Cardiac fibroblast (primary cell): ENCODE measurements around the gene ZBTB40.

Experiments used
- DNase-seq, 2 donors: peaks; one replicate each; pipeline versions ENCODE4 v3.0.0 to v3.0.0-alpha.2; 2010; ENCODE audit warnings: low read depth in 2 of 2
- H3K4me3 ChIP-seq, 2 donors: replicated peaks in 1 of 2; 1 replicate in 1 of 2; 2 replicates in 1 of 2; pipeline ENCODE4 v1.5.1; 2011; ENCODE audit warnings: low read depth in 2 of 2, low read length in 2 of 2, mild to moderate bottlenecking in 2 of 2, moderate library complexity in 1 of 2
- TF ChIP-seq, protein P1 (sequence below): IDR thresholded peaks from one replicate; pipeline ENCODE4 v1.5.1; 2011; ENCODE audit warnings: low read depth, mild to moderate bottlenecking, low read length, inconsistent platforms

ZBTB40 gene

DNA sequence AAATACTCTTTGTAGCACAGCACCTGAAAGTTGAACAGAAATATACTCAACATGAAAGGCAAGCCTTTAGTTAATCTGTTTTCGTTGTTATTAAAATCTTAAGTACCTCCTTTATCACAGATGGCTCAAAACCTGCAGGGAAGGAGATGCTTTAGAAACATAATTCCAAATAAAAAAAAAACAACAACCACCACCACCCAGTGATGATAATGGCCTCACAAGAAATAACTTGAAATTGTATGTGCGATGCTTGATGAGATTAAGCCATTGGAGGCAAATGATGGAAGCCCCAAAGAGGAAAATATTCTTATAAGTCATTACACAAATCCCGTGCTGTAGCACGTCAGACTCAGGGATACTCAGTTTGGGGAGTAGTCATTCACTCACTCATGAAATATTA lies 24.9 kb upstream of the ZBTB40 start:
- TF ChIP-seq, protein P1, sequence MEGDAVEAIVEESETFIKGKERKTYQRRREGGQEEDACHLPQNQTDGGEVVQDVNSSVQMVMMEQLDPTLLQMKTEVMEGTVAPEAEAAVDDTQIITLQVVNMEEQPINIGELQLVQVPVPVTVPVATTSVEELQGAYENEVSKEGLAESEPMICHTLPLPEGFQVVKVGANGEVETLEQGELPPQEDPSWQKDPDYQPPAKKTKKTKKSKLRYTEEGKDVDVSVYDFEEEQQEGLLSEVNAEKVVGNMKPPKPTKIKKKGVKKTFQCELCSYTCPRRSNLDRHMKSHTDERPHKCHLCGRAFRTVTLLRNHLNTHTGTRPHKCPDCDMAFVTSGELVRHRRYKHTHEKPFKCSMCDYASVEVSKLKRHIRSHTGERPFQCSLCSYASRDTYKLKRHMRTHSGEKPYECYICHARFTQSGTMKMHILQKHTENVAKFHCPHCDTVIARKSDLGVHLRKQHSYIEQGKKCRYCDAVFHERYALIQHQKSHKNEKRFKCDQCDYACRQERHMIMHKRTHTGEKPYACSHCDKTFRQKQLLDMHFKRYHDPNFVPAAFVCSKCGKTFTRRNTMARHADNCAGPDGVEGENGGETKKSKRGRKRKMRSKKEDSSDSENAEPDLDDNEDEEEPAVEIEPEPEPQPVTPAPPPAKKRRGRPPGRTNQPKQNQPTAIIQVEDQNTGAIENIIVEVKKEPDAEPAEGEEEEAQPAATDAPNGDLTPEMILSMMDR, result no peak
- DNase-seq, result no peak
- H3K4me3 ChIP-seq, result no peak overlapping the region

DNA sequence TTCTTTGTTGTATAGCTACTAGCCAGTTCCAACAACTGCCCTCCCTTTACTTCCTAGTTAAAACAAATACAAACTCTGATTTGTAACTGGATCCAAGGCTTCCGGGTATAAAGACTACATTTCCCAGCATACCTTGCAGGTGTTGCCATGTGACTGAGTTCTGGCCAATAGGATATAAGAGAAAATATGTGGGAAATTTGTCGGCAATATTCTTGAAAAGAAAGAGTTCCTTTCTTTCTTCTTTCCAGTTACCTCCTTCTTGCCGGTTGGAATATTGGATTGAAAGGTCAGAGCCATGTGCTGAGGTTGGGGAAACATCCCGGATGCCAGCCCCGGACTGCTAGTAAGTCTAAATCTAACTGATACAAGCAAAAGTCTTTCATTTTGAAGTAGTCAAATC lies 23.0 kb upstream of the ZBTB40 start:
- TF ChIP-seq, protein P1, result no peak
- peak; percentile 69 to 84 for DNase-seq
- peak overlapping the region; percentile 13 to 59 for H3K4me3 ChIP-seq

DNA sequence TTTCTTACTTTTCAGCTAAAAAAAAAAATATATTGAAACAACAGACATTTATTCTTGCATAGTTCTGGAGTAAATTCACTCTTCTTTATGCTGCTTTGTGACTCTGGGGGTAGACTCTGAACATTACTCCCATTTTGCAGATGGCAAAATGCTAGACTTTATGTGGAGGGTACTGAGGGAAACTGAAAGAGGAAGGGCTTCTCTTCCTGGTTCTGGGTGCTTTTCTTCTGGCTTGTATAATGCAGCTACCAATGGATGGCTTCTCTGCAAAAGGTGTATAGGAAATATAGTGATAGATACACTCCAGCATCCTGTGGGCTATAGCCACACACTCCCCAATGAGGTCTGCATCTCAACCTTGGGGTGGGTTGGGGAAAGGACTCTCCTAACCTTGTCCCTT lies 19.7 kb upstream of the ZBTB40 start:
- no peak for DNase-seq
- TF ChIP-seq, protein P1, result no peak
- no peak overlapping the region for H3K4me3 ChIP-seq

DNA sequence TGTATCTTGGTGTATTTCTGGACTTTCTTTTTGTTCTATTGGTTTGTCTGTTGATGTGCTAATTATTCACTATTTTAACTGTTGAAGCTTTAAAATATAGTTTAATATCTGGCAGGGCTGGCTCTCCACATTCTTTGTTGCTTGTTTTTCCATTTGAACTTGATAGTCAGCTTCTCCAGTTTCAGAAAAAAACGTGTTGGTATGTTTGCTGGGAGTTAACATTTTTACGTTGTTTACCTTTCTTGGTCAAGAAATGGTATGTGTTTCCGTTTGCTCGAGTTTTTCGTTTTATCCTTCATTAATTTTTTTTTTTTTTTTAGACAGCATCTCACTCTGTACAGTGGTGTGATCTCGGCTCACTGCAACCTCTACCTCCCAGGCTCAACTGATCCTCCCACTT lies 16.9 kb upstream of the ZBTB40 start:
- H3K4me3 ChIP-seq, result no peak overlapping the region
- no peak for DNase-seq
- TF ChIP-seq, protein P1, result no peak

DNA sequence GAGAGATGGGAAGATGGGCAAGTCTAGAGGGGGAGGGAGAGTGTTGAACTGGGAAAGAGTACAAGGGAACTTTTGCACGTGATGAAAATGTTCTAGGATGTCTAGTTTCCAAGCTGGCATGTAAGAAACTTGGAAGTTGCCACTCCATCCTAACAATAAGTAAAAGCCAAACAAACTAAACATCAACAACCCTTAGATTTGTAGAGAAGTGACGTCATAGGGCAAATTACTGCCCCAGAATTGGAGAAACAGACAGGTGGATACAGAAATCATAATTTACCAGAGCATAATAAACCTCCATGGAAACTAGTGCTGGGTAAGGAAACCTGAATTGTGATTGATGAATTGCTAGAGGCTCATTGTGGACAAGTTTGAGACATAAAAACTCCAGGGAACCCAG lies 14.7 kb upstream of the ZBTB40 start:
- no peak overlapping the region for H3K4me3 ChIP-seq
- TF ChIP-seq, protein P1, result no peak
- no peak for DNase-seq

DNA sequence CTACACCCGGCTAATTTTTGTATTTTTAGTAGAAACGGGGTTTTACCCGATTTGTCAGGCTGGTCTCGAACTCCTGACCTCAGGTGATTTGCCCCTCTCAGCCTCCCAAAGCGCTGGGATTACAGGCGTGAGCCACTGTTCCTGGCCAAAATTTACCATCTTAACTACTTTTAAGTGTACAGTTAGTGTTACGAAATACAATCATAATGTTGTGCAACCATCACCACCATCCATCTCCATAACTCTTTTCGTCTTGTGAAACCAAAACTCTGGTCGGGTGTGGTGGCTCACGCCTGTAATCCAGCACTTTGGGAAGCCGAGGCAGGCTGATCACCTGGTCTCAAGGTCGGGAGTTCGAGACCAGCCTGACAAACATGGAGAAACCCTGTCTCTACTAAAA lies 14.1 kb upstream of the ZBTB40 start:
- TF ChIP-seq, protein P1, result no peak
- DNase-seq, result peak in 1 of 2 donors; percentile 22
- H3K4me3 ChIP-seq, result no peak overlapping the region

DNA sequence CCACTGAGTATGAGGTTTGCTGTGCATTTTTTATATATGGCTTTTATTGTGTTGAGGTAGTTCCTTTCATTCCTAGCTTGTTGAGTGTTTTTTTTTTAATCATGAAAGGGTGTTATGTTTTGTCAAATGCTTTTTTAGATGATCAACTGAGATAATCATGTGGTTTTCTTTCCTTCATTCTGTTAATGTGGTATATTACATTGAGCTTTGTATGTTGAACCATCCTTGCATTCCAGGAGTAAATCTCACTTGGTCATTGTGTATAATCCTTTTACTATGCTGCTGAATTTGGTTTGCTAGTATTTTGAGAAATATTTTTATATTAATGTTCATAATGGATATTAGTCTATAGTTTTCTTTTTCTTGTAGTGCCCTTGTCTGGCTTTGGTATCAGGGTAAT lies 11.1 kb upstream of the ZBTB40 start:
- TF ChIP-seq, protein P1, result no peak
- no peak for DNase-seq
- no peak overlapping the region for H3K4me3 ChIP-seq
